H9 (cell line): ENCODE measurements around the gene EDAR. TPM values are rescaled to one million over a fixed set of nuclear protein-coding genes. Genes with fewer than 3 reads are reported as not detected.

Experiments used
- DNase-seq: peaks from one replicate; pipeline ENCODE4 v3.0.0-alpha.2; 2017
- H2AFZ ChIP-seq: one replicate; pipeline ENCODE4 v1.6.1; 2013; ENCODE audit warnings: mild to moderate bottlenecking, low read length, control low read depth, moderate library complexity
- H2AK5ac ChIP-seq: 2 replicates; pipeline ENCODE4 v1.6.1; 2013; ENCODE audit warnings: low read length, control low read depth, mixed read lengths; ENCODE audit not compliant: insufficient read length
- H2BK120ac ChIP-seq: one replicate; pipeline ENCODE4 v1.6.1; 2013; ENCODE audit warnings: low read depth, mild to moderate bottlenecking, low read length, control low read depth, inconsistent platforms; ENCODE audit not compliant: poor library complexity, severe bottlenecking
- H2BK12ac ChIP-seq: 2 replicates; pipeline ENCODE4 v1.6.1; 2013; ENCODE audit warnings: low read length, control low read depth, mixed read lengths, low read depth; ENCODE audit not compliant: insufficient read length
- H2BK15ac ChIP-seq: 2 replicates; pipeline ENCODE4 v1.6.1; 2013; ENCODE audit warnings: low read depth, low read length, control low read depth
- H2BK20ac ChIP-seq: one replicate; pipeline ENCODE4 v1.6.1; 2013; ENCODE audit warnings: low read depth, mild to moderate bottlenecking, low read length, control low read depth, inconsistent platforms; ENCODE audit not compliant: poor library complexity, severe bottlenecking
- H2BK5ac ChIP-seq: 2 replicates; pipeline ENCODE4 v1.6.1; 2013; ENCODE audit warnings: low read length, control low read depth, mixed read lengths; ENCODE audit not compliant: insufficient read length
- H3K14ac ChIP-seq: 2 replicates; pipeline ENCODE4 v1.6.1; 2013; ENCODE audit warnings: low read length, control low read depth; ENCODE audit not compliant: insufficient read depth
- H3K18ac ChIP-seq: 2 replicates; pipeline ENCODE4 v1.6.1; 2013; ENCODE audit warnings: low read depth, mild to moderate bottlenecking, mixed read lengths, low read length, control low read depth; ENCODE audit not compliant: insufficient read length
- H3K23ac ChIP-seq: 2 replicates; pipeline ENCODE4 v1.6.1; 2013; ENCODE audit warnings: low read length, control low read depth, mixed read lengths, low read depth; ENCODE audit not compliant: insufficient read length
- H3K23me2 ChIP-seq: 2 replicates; pipeline ENCODE4 v1.6.1; 2013; ENCODE audit warnings: low read depth, mild to moderate bottlenecking, mixed read lengths, low read length, control low read depth; ENCODE audit not compliant: insufficient read length, poor library complexity, severe bottlenecking
- H3K27ac ChIP-seq: 2 replicates; pipeline ENCODE4 v1.5.1; 2013; ENCODE audit warnings: low read length, control low read depth, mixed read lengths, low read depth; ENCODE audit not compliant: insufficient read length
- H3K27me3 ChIP-seq: 2 replicates; pipeline ENCODE4 v1.6.1; 2013; ENCODE audit warnings: low read length, control low read depth, inconsistent platforms; ENCODE audit not compliant: insufficient read depth
- H3K4ac ChIP-seq: 2 replicates; pipeline ENCODE4 v1.6.1; 2013; ENCODE audit warnings: low read depth, mild to moderate bottlenecking, control low read depth, inconsistent platforms, low read length, moderate library complexity
- H3K4me1 ChIP-seq: 2 replicates; pipeline ENCODE4 v1.6.1; 2013; ENCODE audit warnings: low read length, control low read depth, inconsistent platforms; ENCODE audit not compliant: insufficient read depth
- H3K4me2 ChIP-seq: 2 replicates; pipeline ENCODE4 v1.6.1; 2013; ENCODE audit warnings: low read length, control low read depth, mixed read lengths; ENCODE audit not compliant: insufficient read length, insufficient read depth
- H3K56ac ChIP-seq: 2 replicates; pipeline ENCODE4 v1.6.1; 2013; ENCODE audit warnings: low read depth, mild to moderate bottlenecking, mixed read lengths, low read length, control low read depth; ENCODE audit not compliant: insufficient read length
- H3K79me1 ChIP-seq: 2 replicates; pipeline ENCODE4 v1.6.1; 2013; ENCODE audit warnings: low read depth, mild to moderate bottlenecking, moderate library complexity, low read length, control low read depth, inconsistent platforms; ENCODE audit not compliant: insufficient read depth, poor library complexity, severe bottlenecking
- H3K79me2 ChIP-seq: 2 replicates; pipeline ENCODE4 v1.6.1; 2013; ENCODE audit warnings: low read length, control low read depth, inconsistent platforms; ENCODE audit not compliant: insufficient read depth
- H3K9ac ChIP-seq: 2 replicates; pipeline ENCODE4 v1.6.1; 2013; ENCODE audit warnings: low read length, control low read depth, mixed read lengths; ENCODE audit not compliant: insufficient read length; ENCODE audit errors: extremely low read depth
- H3K9me3 ChIP-seq: one replicate; pipeline ENCODE4 v1.6.1; 2013; ENCODE audit warnings: low read depth, low read length, inconsistent platforms; ENCODE audit not compliant: control insufficient read depth
- H3T11ph ChIP-seq: one replicate; pipeline ENCODE4 v1.6.1; 2013; ENCODE audit warnings: mild to moderate bottlenecking, low read length, control low read depth, inconsistent platforms
- H4K20me1 ChIP-seq: one replicate; pipeline ENCODE4 v1.6.1; 2013; ENCODE audit not compliant: control insufficient read depth, insufficient read length, insufficient read depth
- H4K5ac ChIP-seq: 2 replicates; pipeline ENCODE4 v1.6.1; 2013; ENCODE audit warnings: low read depth, mild to moderate bottlenecking, mixed read lengths, low read length, control low read depth; ENCODE audit not compliant: insufficient read length
- H4K8ac ChIP-seq: replicated peaks from 2 replicates; pipeline ENCODE4 v1.6.1; 2013; ENCODE audit warnings: low read length, control low read depth, mixed read lengths, low read depth; ENCODE audit not compliant: insufficient read length
- H4K91ac ChIP-seq: 2 replicates; pipeline ENCODE4 v1.6.1; 2013; ENCODE audit warnings: low read depth, mild to moderate bottlenecking, moderate library complexity, mixed read lengths, low read length, control low read depth; ENCODE audit not compliant: insufficient read length
- H3K27ac Mint-ChIP-seq, 3 experiments: 2 replicates in 2 of 3; 3 replicates in 1 of 3; pipeline ENCODE4 v1.8.0; 2020 to 2021; ENCODE audit warnings: mixed read lengths in 3 of 3, mild to moderate bottlenecking in 1 of 3, moderate library complexity in 1 of 3
- H3K27me3 Mint-ChIP-seq: 2 replicates; pipeline ENCODE4 v1.8.0; 2021; ENCODE audit warnings: low read depth, mild to moderate bottlenecking, moderate library complexity, mixed read lengths
- H3K36me3 Mint-ChIP-seq, 3 experiments: 2 replicates in 2 of 3; 3 replicates in 1 of 3; pipeline ENCODE4 v1.8.0; 2020 to 2021; ENCODE audit warnings: low read depth in 3 of 3, mixed read lengths in 3 of 3; ENCODE audit not compliant: insufficient read depth in 1 of 3
- H3K4me1 Mint-ChIP-seq, 2 experiments: 2 replicates each; pipeline ENCODE4 v1.8.0; 2020; ENCODE audit warnings: mixed read lengths in 2 of 2
- H3K4me3 Mint-ChIP-seq, 2 experiments: 2 replicates in 1 of 2; 3 replicates in 1 of 2; pipeline ENCODE4 v1.8.0; 2020 to 2021; ENCODE audit warnings: mild to moderate bottlenecking in 2 of 2, mixed read lengths in 2 of 2, moderate library complexity in 1 of 2
- H3K9me3 Mint-ChIP-seq, 2 experiments: 2 replicates in 1 of 2; 3 replicates in 1 of 2; pipeline ENCODE4 v1.8.0; 2020; ENCODE audit warnings: mild to moderate bottlenecking in 2 of 2, mixed read lengths in 2 of 2, moderate library complexity in 1 of 2
- CTCF ChIP-seq: fragments of 200-600 bp; sonication (generic); conservative IDR thresholded peaks from 3 replicates; pipeline ENCODE4 v1.8.0; 2021; ENCODE audit warnings: antibody characterized with exemption, mild to moderate bottlenecking
- WGBS: extraction: QIAGEN DNeasy Blood & Tissue Kit; methylation state at CpG from one replicate; pipeline ENCODE4 v1.1.7; 2013; ENCODE audit warnings: missing lambda C conversion rate, low lambda C conversion rate, mixed read lengths; ENCODE audit not compliant: insufficient read length; ENCODE audit errors: extremely low coverage; 5-methylcytosine and 5-hydroxymethylcytosine counted together
- total RNA-seq: library from RNA; stranded (reverse); gene quantifications from 2 replicates; pipeline ENCODE4 v1.2.1, GENCODE V29; 2021

The EDAR gene
- total RNA-seq, 1 experiment from 2014 or later: not detected

DNA sequence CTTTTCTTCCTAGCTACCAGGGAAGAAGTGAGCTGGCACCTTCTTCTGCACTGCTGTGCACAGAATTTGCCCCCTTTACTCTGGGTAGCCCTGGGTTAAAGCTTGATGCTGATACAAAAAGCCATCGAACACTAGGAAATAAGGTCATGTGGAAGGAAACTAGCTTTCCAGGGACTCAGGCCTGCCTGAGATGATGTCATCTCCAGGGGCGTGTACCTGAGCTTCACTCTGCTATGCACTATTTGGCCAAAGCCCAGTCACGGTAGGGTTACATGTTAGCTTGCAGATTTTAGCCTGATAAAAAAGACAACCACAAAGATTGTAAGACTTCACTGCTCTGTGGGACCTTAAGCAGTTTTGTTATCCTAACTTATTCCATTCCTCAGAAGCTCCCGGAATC is 20.4 kb downstream of the EDAR start:
- H2BK15ac ChIP-seq: no peak overlapping the region
- no peak overlapping the region for H3K14ac ChIP-seq
- H3K18ac ChIP-seq: no peak overlapping the region
- no peak overlapping the region for H2BK12ac ChIP-seq
- H4K8ac ChIP-seq: no peak overlapping the region
- no peak overlapping the region for H3K27ac ChIP-seq
- H3K4me1 ChIP-seq: peaks cover 2% of the 10 kb centered on the region; the same call in 1 of the 2 replicates
- no peak overlapping the region for H2AK5ac ChIP-seq
- H4K20me1 ChIP-seq: no peaks in the 10 kb centered on the region
- no peak overlapping the region for H3K4ac ChIP-seq
- H3K23me2 ChIP-seq: no peaks in the 10 kb centered on the region
- no peak overlapping the region for H3T11ph ChIP-seq
- H3K27ac Mint-ChIP-seq: no peak overlapping the region
- H3K23ac ChIP-seq: no peak overlapping the region
- no peak overlapping the region for H2BK120ac ChIP-seq
- no peak overlapping the region for H2BK20ac ChIP-seq
- H3K79me1 ChIP-seq: no peaks in the 10 kb centered on the region
- no peaks in the 10 kb centered on the region; a peak in 1 of 5 replicates for H3K9me3 Mint-ChIP-seq
- peaks cover 18 to 21% of the 10 kb centered on the region in 2 experiments for H3K4me1 Mint-ChIP-seq
- H3K56ac ChIP-seq: no peak overlapping the region
- no peak overlapping the region for H2AFZ ChIP-seq
- H3K27me3 ChIP-seq: no peaks in the 10 kb centered on the region
- no peak overlapping the region for H3K4me2 ChIP-seq
- DNase-seq: no peak
- no peak overlapping the region for H3K9ac ChIP-seq
- WGBS: no CpG with 5 or more reads among the region's 4 CpGs
- H4K91ac ChIP-seq: no peak overlapping the region
- no peaks in the 10 kb centered on the region for H3K79me2 ChIP-seq
- no peak overlapping the region for H4K5ac ChIP-seq
- no peak overlapping the region for H3K4me3 Mint-ChIP-seq
- no peaks in the 10 kb centered on the region; the same call in none of the 2 replicates for H3K27me3 Mint-ChIP-seq
- no peak overlapping the region for H2BK5ac ChIP-seq
- TF ChIP-seq CTCF: no peak
- H3K36me3 Mint-ChIP-seq: no peaks in the 10 kb centered on the region
- H3K9me3 ChIP-seq: no peaks in the 10 kb centered on the region
